ENCODE data around the gene TBC1D16.

DNA sequence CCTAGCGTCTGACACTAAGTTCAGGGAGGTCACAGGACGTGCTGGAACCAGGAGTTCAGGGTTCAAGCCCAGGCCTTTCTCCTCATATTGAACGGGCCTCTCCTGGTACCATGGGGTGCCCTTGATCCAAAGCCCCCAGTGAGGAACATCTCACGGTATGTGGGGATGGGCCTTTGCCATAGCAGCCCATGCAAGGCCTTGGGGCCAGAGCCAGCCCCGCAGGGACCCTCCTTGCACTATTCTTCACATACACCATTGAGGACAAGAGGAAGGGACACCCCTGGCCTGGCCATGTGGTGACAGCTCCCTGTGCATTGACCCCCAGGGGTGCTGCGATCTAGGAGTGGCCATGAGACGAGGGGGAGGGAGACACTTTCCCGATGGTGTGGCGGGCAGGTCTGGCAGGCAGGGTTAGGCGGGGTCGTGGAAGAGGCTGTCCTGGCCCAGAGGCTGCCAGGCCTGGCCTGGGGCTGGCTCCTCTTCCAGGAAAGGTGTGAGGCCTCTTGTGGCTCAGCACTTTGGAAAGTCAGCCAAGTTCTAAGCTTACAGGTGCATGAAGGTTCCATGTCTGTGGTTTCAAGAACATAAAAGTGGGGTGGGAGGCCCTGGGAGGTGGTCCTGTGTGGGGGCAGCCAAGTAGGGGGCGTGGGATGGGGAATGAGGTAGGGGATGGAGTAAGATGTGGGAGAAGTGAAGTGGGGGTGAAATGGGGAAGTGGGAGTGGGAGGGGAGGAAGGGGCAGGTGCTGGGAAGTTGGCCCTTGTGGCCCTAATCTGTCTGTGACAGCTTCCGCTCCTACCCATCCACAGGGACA, 107.8 kb downstream of the TBC1D16 start:
- TF ChIP-seq, protein P1, sequence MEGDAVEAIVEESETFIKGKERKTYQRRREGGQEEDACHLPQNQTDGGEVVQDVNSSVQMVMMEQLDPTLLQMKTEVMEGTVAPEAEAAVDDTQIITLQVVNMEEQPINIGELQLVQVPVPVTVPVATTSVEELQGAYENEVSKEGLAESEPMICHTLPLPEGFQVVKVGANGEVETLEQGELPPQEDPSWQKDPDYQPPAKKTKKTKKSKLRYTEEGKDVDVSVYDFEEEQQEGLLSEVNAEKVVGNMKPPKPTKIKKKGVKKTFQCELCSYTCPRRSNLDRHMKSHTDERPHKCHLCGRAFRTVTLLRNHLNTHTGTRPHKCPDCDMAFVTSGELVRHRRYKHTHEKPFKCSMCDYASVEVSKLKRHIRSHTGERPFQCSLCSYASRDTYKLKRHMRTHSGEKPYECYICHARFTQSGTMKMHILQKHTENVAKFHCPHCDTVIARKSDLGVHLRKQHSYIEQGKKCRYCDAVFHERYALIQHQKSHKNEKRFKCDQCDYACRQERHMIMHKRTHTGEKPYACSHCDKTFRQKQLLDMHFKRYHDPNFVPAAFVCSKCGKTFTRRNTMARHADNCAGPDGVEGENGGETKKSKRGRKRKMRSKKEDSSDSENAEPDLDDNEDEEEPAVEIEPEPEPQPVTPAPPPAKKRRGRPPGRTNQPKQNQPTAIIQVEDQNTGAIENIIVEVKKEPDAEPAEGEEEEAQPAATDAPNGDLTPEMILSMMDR (IDR thresholded peaks at IDR 0.05; ENCODE audit: poor library complexity), result no peak
- no peak for TF ChIP-seq EZH2phosphoT487 (IDR thresholded peaks at IDR 0.05; ENCODE audit: low read depth, severe bottlenecking, unreplicated experiment)

All from hepatocyte (in vitro differentiated cells).